Fibroblast of skin of left quadriceps (primary cell): ENCODE results near the gene GRIA1.
A peak's percentile ranks its signal among the peaks of the same experiment; 100 is the strongest.
"Not testable (repeated sequence)": the region's sequence is repeated elsewhere in the genome, so short reads cannot be mapped to it uniquely, and the experiment has no call there.

Experiments
- DNase-seq, 2 experiments: peaks; one replicate each; pipeline ENCODE4 v3.0.0-alpha.2; 2013; ENCODE audit warnings: low read depth in 2 of 2

GRIA1 gene

GRCh38 chr5:153829510-153830065, 339.1 kb downstream of the GRIA1 start:
- DNase-seq: peak; percentile 59 to 67

DNA sequence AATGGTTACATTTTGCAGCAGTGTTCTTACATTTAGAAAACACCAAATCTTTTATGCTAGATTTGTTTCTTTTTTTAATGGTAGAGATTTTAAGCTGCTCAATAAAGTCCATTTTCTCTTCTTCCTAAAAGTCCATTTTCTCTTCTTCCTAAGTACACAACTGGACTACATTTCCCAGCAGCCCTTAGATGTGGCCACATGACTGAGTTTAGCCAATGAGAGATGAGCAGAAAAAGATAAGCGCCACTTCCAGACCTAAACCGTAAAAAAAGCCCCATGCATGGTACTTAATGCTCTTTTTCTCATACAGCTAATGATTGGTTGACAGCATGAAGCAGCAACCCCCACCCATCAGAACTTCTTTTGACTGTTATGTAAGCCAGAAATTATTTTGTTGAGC, 341.5 kb downstream of the GRIA1 start:
- no peak for DNase-seq

GRCh38 chr5:153835891-153836515, 345.5 kb downstream of the GRIA1 start:
- DNase-seq: no peak

DNA sequence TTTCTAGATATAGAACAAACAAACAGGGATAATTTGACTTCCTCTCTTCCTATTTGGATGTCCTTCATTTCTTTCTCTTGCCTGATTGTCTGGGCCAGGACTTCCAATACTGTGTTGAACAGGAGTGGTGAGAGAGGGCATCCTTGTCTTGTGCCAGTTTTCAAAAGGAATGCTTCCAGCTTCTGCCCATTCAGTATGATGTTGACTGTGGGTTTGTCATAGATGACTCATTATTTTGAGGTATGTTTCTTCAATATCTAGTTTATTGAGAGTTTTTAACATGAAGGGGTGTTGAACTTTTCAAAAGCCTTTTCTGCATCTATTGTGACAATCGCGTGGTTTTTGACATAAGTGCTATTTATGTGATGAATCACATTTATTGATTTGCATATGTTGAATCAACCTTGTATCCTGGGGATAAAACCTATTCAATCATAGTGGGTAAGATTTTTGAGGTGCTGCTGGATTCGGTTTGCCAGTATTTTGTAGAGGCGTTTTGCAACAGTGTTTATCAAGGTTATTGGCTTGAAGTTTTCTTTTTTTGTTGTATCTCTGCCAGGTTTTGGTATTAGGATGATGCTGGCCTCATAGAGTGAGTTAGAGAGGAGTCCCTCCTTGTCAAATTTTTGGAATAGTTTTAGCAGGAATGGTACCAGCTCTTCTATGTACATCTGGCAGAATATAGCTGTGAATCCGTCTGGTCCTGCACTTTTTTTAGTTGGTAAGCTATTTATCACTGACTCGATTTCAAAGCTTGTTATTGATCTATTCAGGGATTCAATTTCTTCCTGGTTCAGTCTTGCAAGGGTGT, 359.0 kb downstream of the GRIA1 start:
- DNase-seq: not testable (repeated sequence)

DNA sequence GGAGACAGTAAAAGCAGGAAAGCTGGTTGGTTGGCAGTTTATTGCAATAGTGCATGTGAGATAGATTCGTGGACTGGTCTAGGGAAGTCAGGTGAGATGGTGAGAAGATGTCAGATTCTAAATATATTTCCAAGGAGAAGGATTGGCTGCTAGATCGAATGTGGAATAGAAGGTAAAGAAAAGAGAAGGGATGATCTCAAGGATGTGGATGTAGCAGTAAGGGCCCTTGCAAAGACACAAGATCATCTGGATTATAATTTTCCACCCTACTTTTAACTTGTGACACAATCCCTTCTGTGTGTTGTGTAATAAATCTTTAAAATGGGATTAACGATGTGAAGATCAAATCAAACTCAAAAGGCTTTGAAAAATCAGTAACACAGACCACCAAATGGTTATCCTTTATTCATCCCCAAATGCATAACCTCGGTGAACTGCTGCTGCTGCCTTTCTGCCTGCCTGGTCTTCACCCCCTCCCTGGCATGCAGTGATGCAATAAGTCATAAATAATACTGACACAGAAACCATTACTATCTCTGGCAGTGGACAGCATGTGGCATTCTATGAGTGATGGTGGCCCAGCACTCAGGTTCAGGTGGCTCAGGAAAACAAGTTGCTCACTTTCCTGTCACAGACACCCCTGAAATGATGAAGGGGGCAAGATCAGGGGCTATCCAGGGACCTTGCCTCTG, 369.9 kb downstream of the GRIA1 start:
- no peak for DNase-seq

- not testable (repeated sequence) for DNase-seq
Measured at GRCh38 chr5:153862906-153863305, 372.4 kb downstream of the GRIA1 start.
